HG03442 (cell line): ENCODE measurements around the gene SMIM44.

Experiments
- ATAC-seq: cut with Tn5 transposase; IDR thresholded peaks from one replicate; pipeline ENCODE4 v1.9.1; 2021; ENCODE audit warnings: mild to moderate bottlenecking, moderate library complexity; ENCODE audit not compliant: unreplicated experiment

Gene SMIM44

DNA sequence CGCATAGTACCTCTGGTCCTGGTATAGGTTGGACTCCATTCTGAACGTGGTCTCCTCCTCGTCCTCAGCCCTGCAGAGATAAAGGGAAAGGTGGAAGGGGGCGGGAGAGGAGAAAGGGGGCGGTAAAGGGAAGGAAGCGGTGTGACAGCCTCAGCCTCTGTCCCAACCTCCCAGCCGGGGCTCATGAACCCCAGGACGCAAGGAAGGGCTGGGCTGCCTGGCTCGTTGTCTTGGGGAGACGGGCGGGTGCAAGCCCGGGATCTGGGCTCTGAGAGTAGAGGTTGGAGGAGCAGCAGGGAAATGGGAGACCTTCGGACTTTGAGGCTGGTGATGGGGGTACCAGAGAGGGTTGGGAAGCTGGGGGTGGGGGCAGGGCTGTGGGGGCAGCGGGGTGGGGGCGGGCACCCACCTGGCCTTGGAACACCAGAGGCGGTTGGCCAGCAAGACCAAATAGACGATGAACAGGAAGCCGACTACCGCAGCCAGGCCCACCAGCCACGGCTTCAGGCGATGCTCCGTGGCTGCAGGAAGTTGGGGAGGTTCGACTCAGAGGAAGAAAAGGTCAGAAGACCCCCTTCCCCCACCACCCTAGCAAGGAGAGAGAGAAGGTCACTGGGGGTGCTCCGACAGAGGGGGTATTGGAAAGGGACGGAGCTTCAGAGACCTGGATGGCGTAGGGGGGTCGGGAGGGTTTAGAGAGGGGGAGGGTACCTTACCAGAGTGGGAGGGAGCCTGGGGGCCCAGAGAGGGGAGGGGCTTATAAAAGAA, 4.6 kb downstream of the SMIM44 start:
- ATAC-seq = no peak

DNA sequence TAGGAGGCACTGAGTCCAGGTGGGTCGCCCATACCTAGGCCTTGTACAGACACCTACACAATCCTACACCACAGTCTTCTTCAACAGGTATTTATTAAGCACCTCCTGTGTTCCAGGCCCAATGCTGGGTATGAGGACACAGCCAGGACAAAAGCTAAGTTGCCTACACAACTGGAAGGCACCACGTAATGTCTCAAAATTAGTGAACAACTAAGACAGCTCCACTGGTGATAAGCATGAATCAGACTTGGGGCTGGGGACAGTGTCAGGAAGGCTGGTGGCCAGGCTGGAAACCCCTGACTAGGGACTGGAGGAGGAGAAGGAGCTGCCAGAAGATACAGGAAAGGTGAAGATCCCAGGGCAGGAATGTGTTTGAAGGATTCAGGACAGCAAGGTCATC, 5.3 kb downstream of the SMIM44 start:
- no peak for ATAC-seq

DNA sequence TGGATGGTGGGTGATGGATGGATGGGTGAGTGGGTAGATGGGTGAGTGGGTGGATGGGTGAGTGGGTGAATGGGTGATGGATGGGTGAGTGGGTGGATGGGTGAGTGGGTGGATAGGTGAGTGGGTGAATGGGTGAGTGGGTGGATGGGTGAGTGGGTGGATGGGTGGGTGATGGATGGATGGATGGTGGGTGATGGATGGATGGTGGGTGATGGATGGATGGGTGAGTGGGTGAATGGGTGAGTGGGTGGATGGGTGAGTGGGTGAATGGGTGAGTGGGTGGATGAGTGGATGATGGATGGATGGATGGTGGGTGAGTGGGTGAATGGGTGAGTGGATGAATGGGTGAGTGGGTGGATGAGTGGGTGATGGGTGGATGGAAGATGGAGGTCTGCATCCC, 5.7 kb downstream of the SMIM44 start:
- no peak for ATAC-seq

DNA sequence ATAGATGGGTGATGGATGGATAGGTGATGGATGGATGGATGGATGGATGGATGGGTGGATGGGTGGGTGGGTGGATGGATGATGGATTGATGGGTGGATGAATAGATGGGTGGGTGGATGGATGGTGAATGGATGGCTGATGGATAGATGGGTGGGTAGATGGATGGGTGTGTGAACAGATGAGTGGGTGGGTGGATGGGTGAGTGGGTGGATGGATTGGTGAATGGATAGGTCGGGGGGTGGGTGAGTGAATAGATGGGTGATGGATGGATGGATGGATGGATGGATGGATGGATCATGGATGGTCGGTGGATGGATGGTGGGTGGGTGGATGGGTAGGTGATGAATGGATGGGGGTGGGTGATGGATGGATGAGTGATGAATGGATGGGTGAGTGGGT, 6.4 kb downstream of the SMIM44 start:
- no peak for ATAC-seq

DNA sequence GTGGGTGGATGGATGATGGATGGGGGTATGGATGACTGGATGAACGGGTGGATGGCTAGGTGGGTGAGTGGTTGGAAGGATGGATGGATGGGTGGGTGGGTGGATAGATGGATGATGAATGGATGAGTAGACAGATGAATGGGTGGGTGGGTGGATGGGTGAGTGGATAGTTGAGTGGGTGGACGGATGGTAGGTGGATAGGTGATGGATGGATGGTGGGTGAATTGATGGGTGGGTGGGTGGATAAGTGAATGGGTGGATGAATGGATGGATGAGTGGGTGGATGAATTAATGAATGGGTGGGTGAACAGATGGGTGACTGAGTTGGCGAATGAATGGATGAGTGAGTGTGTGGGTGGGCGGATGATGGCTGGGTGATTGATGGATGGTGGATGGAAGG, 7.8 kb downstream of the SMIM44 start:
- ATAC-seq = no peak

DNA sequence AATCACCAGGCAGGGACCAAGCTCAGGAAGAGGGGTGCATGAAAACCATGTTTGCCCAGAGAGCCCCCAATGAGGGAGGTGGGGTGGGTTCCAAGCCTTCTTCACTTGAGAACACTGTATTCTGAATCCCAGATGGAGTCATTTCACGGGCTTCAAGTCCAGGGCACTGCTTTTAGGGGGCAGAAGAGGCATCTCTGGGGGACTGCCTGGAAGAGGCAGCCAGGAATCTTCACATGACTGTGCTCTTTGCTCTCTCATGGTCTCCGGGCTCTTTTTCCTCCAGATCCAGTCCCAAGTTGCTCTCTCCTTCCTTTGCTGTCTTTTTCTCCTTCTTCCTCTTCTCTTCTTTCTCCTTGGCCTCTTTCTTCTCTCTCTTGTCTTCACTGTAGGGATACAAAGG, 8.6 kb downstream of the SMIM44 start:
- ATAC-seq = no peak

DNA sequence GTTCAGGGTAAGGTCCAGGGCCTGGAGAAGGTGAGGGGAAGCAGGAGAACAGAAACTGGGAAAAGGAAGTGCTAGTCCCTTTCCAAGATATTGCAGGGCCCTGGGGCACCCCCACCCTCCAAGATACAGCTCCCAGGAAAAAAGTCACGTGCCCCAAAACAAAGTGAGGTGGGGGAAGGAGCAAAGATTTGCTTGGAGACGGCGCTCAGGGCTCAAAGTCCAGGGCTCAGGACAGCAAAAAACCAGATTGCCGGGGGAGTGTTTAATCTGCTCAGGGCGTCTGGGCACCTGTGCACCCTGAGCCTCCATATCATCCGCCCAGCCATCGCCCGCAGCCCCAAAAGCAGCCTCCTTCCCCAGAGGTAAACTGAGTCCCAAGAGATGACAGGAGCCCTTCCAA, 9.2 kb downstream of the SMIM44 start:
- ATAC-seq = no peak

DNA sequence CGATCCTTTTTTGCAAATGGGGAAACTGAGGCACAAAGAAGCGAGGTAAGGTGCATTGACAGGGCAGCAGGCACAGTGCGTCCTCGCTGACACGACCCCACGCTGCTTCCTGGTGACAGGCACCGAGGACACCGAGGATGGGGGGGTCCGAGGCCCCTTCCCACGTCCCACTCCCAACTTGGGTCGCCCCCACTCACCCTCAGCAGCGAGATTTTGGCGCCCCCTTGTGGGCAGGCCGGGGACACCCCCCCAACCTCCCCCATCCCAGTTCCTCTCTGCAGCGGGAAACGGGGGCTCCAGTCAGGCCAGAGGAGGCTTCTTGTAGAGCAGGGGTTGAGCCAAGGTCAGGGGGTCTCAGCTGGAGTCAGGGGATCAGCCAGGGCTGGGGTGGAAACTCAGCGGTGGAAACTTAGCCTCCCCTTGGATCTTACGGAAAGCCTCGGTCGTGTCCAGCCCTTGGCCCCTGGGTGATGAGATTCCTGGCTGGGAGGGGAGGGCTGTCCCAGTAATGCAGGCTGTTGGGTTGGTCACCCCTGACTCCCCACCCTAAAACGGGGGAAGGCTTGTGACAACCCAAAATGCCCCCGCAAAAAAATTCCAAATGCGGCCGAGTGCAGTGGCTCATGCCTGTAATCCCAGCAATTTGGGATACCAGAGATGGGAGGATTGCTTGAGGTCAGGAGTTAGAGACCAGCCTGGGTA, 11.1 kb downstream of the SMIM44 start:
- ATAC-seq = no peak

DNA sequence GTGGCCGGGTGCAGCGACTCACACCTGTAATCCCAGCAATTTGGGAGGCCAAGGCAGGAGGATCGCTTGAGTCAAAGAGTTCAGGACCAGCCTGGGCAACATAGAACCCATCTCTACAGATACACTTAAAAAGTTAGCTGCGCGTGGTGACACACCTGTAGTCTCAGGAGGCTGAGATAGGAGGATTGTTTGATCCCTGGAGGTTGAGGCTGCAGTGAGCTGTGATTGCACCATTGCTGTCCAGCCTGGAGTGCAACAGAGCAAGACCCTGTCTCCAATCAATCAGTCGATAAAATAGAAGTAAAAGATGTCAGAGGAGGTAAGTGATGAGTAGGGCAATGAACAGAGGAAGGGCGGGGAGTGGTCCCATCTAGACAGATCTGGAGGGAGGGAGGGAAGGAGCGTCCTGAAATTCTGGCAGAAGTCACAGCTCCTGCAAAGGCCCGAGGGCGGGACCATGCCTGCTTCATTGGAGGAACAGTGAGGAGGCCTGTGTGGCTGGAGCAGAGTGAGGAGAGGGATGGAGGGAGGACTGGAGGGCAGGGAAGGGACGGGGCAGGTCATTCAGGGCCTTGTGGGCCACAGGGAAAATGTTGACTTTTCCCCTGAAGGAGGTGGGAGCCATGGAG, 12.6 kb downstream of the SMIM44 start:
- no peak for ATAC-seq

DNA sequence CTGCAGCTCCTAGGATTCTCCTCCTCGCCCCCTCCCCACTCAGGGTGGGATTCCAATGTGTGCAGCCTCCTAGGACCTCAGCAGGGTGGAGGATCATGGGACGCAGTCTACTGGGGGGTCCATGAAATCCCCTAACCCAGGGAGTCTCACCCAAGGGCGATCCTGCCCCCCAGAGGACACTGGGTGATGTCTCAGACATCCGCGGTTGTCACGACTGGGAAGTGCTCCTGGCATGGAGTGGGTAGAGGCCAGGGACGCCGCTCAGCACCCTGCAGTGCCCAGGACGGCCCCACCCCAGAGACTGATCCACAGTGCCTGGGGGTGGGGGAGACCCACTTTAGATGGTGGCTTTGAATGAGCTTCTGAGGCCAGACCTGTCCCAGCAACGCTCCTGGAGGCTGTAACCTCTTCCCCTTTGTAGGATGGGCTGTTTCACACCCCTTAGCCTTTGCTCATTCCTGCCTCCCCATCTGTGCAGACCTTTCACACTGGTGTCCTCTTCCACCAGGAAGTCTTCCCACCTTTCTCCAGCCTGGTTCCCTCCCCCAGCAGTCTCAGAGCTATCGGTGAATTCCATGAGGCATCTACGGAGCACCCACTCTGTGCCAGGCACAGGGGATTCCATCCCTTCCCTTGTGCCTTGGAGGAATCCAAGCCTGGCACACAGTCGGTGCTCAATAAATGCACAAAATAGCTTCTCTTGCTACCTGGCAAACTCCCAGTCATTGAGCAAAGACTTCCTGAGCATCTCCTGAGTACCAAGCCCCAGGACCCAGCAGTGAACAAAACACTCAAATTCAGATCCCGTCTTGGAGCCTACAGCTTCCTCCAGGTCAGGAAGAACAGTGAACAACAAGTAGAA, 13.4 kb downstream of the SMIM44 start:
- no peak for ATAC-seq

DNA sequence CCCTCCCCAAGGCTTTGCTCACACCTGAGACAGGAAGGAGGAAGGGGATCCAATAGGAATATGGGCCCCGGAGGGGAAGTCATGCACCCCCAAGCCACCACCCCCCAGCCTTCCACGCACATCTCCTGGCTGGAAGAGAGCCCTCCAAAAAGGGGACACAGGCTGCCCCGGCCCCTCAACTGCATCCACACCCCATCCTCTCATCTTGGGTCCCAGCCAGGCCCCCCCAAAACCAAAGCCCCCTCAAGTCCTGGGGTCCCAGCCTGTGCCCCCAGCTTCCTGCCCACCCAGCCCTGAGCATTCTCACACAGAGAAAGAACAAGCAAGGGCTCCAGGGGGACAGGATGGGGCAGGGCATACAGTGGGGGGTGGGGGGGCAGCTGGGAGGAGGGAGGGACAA, 15.0 kb downstream of the SMIM44 start:
- ATAC-seq = no peak

DNA sequence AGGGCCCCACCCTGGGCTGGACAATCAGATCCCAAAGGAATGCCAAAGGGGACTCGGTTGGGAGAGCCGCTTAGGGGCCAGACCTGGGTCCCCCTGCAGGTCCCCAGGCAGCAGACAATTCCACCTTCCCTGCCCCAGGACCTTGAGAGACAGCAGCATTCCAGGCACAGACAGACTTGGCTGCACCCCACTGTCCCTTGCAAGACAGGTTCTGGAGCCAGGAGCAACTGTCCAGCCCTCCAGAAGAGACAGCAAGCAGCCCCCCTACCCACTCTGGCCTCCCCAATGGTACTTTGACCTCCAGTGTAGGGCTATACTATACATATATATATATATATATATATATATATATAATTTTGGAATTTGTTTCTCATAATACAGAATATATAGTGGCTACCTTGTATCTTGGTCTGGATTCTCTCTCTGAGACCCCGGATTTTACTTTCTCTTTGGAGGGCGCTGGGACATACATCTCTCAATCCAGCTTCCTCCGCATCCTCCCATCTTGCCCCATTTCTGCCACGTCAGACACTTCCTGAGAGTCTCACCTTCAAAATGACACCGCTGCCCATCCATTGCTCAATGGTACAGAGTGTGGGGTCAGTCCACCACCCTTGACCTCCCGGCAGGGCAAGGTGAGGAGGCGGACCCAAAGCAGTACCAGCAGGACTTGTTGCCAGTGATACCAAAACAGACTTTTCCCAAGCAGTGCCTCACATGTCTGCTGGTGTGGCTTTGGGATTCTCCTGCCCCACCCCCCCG, 15.6 kb downstream of the SMIM44 start:
- ATAC-seq = no peak

DNA sequence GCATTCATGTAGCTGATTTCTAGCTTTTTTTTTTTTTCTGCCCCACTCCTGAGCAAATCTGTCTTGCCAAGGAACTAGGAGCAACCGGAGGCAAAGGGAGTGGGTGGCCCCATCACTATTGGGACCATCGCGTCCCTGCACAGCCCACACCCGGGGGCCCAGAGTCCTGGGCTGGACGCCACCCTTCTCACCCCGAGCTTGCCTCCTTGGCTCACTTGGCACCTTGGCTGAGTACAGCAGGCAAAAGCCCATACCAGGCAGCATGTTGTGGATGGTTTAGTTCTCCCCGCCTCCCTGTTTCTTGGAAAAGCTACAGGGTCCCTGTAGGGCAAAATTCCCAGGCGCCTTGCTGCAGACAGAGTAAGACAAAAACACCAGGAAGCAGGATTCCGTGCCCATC, 16.6 kb downstream of the SMIM44 start:
- no peak for ATAC-seq

DNA sequence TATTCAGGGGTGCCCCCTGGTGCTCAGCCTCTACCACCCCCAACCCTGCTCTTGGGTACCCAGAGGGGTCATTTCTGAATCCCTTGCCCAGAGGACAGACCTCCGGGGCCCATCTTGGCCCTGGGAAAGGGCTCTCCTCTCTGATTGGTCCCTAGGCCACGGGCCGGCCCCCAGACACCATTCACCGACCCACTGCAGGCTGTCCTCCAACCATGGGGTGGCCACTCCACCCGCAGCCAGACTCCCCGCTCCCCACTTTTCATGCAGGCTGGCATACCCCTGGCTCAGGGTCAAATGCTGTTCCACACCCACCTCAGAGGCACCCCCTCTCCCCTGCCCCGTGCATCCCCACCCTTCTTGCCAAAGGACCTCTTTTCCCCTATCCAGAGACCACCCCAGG, 17.7 kb downstream of the SMIM44 start:
- no peak for ATAC-seq

DNA sequence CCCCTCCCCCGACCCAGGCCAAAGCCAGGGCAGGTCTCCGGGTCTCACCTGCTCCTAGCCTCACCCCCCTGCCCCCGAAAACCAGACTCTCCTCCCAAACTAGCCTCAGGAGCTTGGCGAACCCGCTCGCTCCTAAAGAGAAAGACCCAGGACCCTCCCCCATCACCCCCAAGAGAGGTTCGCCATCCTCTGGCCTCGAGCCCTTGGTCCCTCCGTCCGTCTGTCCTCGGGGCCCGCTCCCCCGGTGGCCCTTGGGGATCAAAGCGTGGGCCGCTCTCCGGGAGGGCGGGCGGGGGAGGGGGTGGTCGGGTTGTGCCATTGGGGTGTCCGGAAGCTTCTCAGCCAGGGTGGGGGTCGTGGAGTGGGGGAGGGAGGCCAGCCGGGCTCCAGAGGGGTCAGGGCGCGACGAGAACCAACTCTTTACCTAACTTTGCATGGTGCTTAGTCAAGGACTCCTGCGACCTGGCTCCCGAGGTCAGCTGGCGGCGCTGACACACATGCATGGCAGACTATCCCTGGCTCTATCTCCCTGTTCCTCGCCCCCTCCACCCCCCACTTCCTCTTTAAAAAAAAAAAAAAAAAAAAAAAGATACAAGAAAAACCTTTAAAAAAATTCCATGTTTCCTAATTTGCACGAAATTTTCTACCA, 18.5 kb downstream of the SMIM44 start:
- ATAC-seq = no peak

DNA sequence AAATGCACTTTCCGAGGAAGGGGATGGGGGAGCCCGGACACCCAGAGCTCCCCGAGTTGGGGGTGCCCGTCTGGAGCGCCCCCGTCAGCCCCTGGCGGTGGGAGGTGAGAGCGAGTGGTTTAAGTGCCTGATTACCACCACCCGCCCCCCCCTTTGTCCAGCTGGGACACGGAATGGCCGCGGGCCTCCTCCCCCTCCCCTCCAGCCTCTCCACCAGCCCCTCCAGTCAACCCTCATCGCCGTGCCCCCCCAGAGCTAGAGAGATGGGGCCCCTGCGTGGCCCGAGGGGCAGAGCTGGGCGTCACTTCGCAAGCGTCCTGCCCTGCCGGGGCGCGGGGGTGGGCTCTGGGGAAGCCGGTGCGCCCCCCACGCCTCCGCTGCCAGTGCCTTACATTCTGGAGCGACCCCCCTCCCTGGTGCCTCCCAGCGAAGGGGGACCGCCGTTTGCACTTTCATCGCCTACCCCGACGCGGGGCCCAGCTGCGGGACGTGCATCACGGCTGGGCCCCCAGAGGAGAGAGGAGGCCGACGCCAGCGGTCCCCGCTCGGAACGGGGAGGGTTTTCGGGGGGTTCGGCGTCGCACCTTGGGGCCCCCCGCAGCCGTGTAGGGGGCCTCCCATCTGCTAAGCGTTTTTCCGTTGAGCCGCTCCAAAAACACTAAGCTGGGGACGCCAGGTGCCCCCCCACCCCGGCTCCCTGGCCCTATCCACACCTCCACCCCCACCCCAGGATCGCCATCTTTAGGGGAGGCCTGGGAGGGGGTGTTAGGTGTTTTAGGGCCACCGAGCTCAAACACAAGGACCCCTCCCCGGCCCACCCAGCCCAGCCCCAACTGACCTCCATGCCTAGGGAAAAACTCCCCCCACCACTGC, 19.3 kb downstream of the SMIM44 start:
- no peak for ATAC-seq

DNA sequence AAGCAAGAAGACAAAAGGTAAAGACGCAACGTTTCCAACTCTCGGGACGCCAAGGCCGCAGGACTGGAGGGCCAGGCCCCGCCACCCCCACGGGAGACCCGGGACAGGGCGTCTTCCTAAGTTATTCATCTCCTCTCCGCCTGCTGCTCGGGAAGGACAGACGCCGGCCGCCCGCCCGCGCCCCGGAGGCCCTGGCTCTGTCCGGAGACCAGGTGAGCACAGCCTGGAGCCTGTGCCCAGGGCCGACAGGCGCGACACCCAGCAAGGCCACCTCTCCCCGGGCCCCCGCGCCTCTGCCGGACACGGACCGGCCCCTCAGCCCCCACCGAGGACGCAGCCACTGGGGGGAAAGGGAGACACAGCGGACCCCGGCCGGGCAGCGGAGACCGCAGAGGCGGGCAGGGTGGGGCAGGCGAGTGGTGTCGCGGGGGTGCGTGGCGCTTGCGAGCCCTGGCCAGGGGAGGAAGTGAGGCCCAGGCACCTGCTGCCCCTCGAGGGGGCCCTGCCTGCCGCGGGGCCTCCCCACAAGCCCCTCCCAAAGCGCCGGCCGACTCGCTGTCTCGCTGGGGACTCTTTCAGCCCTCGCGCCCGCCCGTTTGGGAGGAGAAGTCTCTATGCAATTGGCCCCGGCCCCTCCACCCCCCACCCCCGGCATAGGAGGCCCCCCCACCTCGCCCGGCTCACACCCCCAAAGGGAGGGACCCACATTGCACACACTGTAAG, 20.1 kb downstream of the SMIM44 start:
- no peak for ATAC-seq

DNA sequence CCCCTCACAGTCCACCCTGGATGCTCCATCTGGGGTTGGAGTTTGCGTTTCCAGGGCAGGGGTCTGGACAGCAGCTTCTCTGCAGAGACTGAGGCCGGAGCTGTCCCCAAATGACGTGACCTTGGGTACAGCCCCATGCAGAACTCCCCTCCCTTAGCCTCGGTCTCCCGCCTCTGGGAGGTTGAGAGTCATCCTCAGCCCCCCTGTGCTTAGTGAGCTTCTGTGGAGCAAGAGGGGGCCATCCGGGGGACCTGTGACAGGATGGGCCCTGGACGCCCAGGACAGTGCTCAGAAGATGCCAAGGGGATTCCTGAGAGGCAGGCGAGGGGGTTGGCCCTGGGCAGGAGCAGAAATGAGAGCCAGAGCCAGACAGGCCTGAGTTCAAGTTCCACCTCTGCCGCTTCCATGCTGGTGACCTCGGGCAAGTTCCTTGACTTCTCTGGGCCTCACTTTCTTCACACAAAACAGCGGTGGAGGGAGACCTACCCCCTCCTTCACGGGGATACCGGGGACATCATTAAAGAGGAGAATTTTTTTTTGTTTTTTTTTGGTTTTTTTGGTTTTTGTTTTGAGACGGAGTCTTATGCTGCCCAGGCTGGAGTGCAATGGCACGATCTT, 23.2 kb downstream of the SMIM44 start:
- ATAC-seq = no peak
